B cell (primary cell): ENCODE measurements around the gene ZNF780A.

ENCODE experiments used
- EZH2 ChIP-seq: IDR thresholded peaks from 2 replicates; pipeline ENCODE4 v1.6.1; 2012; ENCODE audit warnings: borderline replicate concordance, low read depth, mild to moderate bottlenecking, moderate library complexity, low read length; ENCODE audit not compliant: insufficient read depth, poor library complexity, severe bottlenecking
- TF ChIP-seq, protein P1 (sequence below): fragments of 200-600 bp; IDR thresholded peaks from one replicate; pipeline ENCODE4 v1.8.0; 2022; ENCODE audit warnings: antibody characterized with exemption, mild to moderate bottlenecking

DNA sequence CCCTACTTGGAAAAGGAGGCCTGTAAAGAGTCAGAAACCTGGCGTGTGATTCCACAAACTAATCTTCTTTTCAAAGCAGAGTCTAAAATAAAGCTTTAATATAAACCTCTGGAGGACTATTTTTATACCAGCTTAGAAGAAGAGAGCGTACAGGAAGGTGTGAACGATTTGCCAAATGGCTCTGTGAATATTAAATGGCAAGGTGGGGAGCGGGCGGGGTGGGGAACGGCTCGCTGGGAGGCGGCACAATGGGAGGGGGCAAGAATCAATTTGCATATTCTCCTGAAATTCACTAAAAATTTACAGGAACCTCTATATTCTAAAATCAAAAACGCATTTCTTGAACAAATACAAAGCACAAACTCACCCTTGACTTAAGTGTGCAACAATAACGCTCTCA is 35.7 kb downstream of the ZNF780A start:
- TF ChIP-seq, protein P1, sequence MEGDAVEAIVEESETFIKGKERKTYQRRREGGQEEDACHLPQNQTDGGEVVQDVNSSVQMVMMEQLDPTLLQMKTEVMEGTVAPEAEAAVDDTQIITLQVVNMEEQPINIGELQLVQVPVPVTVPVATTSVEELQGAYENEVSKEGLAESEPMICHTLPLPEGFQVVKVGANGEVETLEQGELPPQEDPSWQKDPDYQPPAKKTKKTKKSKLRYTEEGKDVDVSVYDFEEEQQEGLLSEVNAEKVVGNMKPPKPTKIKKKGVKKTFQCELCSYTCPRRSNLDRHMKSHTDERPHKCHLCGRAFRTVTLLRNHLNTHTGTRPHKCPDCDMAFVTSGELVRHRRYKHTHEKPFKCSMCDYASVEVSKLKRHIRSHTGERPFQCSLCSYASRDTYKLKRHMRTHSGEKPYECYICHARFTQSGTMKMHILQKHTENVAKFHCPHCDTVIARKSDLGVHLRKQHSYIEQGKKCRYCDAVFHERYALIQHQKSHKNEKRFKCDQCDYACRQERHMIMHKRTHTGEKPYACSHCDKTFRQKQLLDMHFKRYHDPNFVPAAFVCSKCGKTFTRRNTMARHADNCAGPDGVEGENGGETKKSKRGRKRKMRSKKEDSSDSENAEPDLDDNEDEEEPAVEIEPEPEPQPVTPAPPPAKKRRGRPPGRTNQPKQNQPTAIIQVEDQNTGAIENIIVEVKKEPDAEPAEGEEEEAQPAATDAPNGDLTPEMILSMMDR: no peak
- no peak for TF ChIP-seq EZH2
